Ovary (tissue), 3 donors: ENCODE data around the gene ARHGAP10.

Experiments used
- EP300 ChIP-seq: sonication (generic); formaldehyde crosslinking; IDR thresholded peaks from one replicate; pipeline ENCODE4 v1.6.1; 2017; ENCODE audit warnings: antibody characterized with exemption
- POLR2A ChIP-seq: fragments of 450-650 bp; IDR thresholded peaks from one replicate; pipeline ENCODE4 v1.6.1; 2017; ENCODE audit warnings: antibody characterized with exemption, mild to moderate bottlenecking, moderate library complexity
- TF ChIP-seq, protein P1 (sequence below), 3 donors: fragments of 450-650 bp in 2 of 3; fragments of 200-600 bp in 1 of 3; IDR thresholded peaks; one replicate each; pipeline versions ENCODE4 v1.5.1 to v1.8.0; 2016 to 2022; ENCODE audit warnings: antibody characterized with exemption in 3 of 3, mild to moderate bottlenecking in 1 of 3
- donor health status: DM: no; HTN: no; CAD: no.

DNA sequence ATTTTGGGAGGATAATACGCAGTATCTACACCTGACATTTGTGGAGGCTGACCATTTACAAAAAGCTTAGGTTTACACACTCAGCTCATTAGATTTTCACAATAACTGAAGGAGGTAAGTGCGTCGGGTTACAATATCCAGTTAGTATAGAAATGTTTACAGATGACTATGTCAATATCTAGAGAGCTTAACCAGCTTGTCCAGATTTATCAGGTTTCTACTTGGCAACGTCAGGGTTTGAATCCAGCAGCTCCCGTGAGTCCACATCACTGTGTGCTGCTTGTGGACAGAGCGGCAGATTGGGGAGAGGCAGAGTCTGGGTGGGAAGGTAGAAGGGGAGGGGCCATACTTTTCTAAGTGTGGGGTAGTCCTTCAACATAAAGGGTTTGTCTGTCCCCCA, 28.3 kb downstream of the ARHGAP10 start:
- TF ChIP-seq, protein P1, sequence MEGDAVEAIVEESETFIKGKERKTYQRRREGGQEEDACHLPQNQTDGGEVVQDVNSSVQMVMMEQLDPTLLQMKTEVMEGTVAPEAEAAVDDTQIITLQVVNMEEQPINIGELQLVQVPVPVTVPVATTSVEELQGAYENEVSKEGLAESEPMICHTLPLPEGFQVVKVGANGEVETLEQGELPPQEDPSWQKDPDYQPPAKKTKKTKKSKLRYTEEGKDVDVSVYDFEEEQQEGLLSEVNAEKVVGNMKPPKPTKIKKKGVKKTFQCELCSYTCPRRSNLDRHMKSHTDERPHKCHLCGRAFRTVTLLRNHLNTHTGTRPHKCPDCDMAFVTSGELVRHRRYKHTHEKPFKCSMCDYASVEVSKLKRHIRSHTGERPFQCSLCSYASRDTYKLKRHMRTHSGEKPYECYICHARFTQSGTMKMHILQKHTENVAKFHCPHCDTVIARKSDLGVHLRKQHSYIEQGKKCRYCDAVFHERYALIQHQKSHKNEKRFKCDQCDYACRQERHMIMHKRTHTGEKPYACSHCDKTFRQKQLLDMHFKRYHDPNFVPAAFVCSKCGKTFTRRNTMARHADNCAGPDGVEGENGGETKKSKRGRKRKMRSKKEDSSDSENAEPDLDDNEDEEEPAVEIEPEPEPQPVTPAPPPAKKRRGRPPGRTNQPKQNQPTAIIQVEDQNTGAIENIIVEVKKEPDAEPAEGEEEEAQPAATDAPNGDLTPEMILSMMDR (IDR thresholded peaks at IDR 0.05) = no peak
- TF ChIP-seq POLR2A (no peak), EP300 (no peak)
